Activated T-helper 2 cell treated with anti-CD3 and anti-CD28 coated beads, Interferon-gamma antibody, Interleukin-2, Interleukin-4, amounts not matched to agents 10 μg/mL and 5 μg/mL and 100 μg/mL, durations not matched to agents 14 hours and 24 hours and 36 hours (primary cell): ENCODE measurements around the gene C9. TPM values are rescaled to one million over a fixed set of nuclear protein-coding genes. Genes with fewer than 3 reads are reported as not detected.
"Not testable (repeated sequence)": the region's sequence is repeated elsewhere in the genome, so short reads cannot be mapped to it uniquely, and the experiment has no call there.

Source experiments
- DNase-seq: peaks from one replicate; pipeline ENCODE4 v3.0.0; 2021; ENCODE audit warnings: low spot score
- H3K27ac Mint-ChIP-seq: one replicate; pipeline ENCODE4 v1.8.0; 2021; ENCODE audit warnings: mixed read lengths
- H3K27me3 Mint-ChIP-seq: one replicate; pipeline ENCODE4 v1.8.0; 2021; ENCODE audit warnings: low read depth, mixed read lengths
- H3K36me3 Mint-ChIP-seq: one replicate; pipeline ENCODE4 v1.8.0; 2021; ENCODE audit warnings: low read depth, mixed read lengths
- H3K4me1 Mint-ChIP-seq: one replicate; pipeline ENCODE4 v1.8.0; 2021; ENCODE audit warnings: low read depth, mixed read lengths
- H3K4me3 Mint-ChIP-seq: one replicate; pipeline ENCODE4 v1.8.0; 2021; ENCODE audit warnings: low read depth, mild to moderate bottlenecking, moderate library complexity, mixed read lengths
- H3K9me3 Mint-ChIP-seq: one replicate; pipeline ENCODE4 v1.8.0; 2021; ENCODE audit warnings: mixed read lengths
- intact Hi-C: fragments of 100-400 bp; cut with micrococcal nuclease; formaldehyde crosslinking; loops from one replicate; pipeline ENCODE4 v1.15.1; 2023
- total RNA-seq: library from RNA; stranded (reverse); gene quantifications from 2 replicates; pipeline ENCODE4 v1.2.3, GENCODE V29; 2022

C9 gene
- total RNA-seq = not detected in 2 replicates

DNA sequence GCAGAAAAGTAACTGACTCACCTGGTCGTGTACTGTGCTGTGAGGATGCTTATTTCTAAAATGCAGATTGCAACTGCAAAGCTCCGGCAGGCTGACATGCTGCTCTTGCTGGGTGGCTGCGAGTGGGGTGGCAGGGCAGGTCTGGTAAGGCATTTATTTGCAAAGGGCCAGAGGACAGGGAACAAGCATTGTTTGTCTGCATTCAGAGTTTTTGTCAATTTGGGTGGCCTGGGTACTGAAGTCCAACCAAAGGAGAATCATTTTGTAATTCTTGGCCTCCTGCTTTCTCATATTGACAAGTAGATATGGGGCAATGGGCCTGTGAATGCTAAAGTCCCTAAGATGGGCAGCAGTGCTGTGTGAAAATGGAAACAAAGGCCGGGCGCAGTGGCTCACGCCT is at the start of gene C9:
TSS of gene C9 (minus strand) at position 129 of the 400 bp plus-strand sequence. CDS start at position 98, 31 bp downstream.
- DNase-seq = no peak
- no peaks in the 10 kb centered on the region for H3K36me3 Mint-ChIP-seq
- intact Hi-C loops = no loop called here
- H3K27ac Mint-ChIP-seq = no peak within 1 kb of the TSS
- peaks cover 1% of the 10 kb centered on the region for H3K27me3 Mint-ChIP-seq
- no peak within 1 kb of the TSS for H3K4me3 Mint-ChIP-seq
- no peaks in the 10 kb centered on the region for H3K9me3 Mint-ChIP-seq
- no peaks in the 10 kb centered on the region for H3K4me1 Mint-ChIP-seq

DNA sequence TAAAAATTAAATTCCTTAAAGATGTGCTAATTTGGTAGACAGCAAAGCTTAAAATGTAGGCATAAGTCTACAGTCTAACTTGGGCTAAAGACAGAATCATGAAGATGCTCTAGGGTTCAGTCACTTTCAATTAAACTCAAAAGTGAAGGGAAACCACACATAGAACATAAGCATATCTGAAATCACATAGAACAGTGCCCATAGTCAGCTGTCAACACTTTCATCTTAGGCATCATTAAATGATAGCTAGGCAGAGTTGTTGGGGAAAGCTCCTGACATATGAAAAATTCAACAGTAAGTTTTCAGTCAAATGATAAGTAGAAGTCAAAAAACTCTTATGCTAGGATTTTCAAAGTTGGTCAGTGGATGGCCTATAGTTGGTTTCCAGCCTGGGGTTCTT is 49.5 kb upstream of the C9 start:
- H3K27ac Mint-ChIP-seq = no peak overlapping the region
- peaks cover 29% of the 10 kb centered on the region for H3K27me3 Mint-ChIP-seq
- no peaks in the 10 kb centered on the region for H3K36me3 Mint-ChIP-seq
- intact Hi-C loops = no loop called here
- no peak for DNase-seq
- H3K9me3 Mint-ChIP-seq = no peaks in the 10 kb centered on the region
- no peaks in the 10 kb centered on the region for H3K4me1 Mint-ChIP-seq
- no peak overlapping the region for H3K4me3 Mint-ChIP-seq

DNA sequence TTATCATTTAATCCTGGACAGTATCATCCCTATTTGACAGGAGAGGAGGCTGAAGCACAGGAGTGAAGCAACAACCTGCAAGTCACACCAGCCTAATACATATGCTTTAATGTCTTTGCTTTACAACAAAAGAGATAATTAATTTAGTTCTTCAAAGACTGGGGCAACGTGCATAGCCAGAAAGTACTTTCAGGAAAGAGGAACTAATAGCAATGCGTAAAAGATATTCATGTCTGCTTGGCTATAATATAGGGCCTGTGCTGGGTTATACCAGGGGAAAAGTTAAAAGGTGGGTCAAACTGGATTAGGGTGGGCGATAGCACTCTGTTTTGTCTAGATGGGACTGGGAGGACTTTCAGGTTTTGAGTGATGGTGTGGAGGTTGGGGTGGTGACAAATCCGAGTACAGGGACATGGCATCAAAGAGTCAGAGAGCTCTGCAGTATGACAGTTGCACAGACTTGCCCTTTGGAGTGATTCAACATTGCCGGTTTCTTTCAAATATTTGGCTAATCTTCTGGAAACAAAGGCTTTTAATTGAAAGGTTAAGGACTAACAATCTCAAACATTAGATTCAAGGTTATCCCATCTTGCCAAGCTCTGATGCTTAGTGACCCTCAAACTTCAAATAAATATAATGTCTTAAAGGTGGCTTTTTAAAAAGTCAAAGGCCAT is 48.6 kb upstream of the C9 start:
- no peak for DNase-seq
- H3K36me3 Mint-ChIP-seq = no peaks in the 10 kb centered on the region
- H3K4me3 Mint-ChIP-seq = no peak overlapping the region
- peaks cover 29% of the 10 kb centered on the region for H3K27me3 Mint-ChIP-seq
- no peaks in the 10 kb centered on the region for H3K4me1 Mint-ChIP-seq
- no peaks in the 10 kb centered on the region for H3K9me3 Mint-ChIP-seq
- no peak overlapping the region for H3K27ac Mint-ChIP-seq
- intact Hi-C loops = no loop called here

DNA sequence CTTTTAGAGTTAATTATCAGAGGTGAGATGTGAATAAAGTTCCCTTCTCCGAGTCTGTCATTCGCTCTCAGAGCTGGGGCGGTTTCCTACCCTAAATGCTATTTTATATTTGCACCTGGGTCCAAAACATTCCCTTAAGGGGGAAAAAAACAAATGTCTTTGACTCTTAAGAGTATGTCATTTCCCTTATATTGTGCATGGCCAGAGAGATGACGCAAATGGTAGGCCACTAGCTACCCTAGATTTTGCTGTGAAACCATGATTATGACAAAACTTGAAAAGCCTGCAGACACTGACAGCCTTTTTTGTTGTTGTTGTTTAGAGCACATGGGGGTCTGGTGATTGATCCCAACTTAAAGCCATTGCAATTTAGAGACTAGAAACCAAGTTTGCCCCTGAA is 47.7 kb upstream of the C9 start:
- intact Hi-C loops = no loop called here
- H3K36me3 Mint-ChIP-seq = no peaks in the 10 kb centered on the region
- H3K9me3 Mint-ChIP-seq = no peaks in the 10 kb centered on the region
- H3K4me3 Mint-ChIP-seq = no peak overlapping the region
- peaks cover 29% of the 10 kb centered on the region for H3K27me3 Mint-ChIP-seq
- no peak for DNase-seq
- no peaks in the 10 kb centered on the region for H3K4me1 Mint-ChIP-seq
- H3K27ac Mint-ChIP-seq = no peak overlapping the region

DNA sequence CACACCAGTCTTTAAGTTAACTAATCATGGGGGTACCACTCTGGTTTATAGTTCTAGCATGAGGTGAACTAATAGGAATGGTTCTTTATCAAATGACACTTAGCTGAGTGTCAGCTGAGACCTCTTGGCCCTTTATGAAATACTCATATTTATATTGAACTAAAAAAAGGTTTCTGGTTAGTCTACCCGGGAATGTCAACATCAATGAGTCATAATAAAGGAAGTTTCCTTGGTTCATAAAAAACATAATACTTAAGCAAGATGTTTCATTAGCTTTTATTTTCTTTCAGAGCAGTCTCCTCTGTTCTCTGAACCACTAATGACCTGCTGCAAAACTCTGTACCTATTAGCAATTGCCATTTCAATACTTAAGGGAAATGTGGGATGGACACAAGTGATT is 46.8 kb upstream of the C9 start:
- Mint-ChIP-seq H3K9me3 (no peaks in the 10 kb centered on the region), H3K36me3 (no peaks in the 10 kb centered on the region), H3K4me3 (no peak overlapping the region), H3K27me3 (peaks cover 28% of the 10 kb centered on the region), H3K4me1 (no peaks in the 10 kb centered on the region), H3K27ac (no peak overlapping the region)
- no peak for DNase-seq
- intact Hi-C loops = no loop called here

DNA sequence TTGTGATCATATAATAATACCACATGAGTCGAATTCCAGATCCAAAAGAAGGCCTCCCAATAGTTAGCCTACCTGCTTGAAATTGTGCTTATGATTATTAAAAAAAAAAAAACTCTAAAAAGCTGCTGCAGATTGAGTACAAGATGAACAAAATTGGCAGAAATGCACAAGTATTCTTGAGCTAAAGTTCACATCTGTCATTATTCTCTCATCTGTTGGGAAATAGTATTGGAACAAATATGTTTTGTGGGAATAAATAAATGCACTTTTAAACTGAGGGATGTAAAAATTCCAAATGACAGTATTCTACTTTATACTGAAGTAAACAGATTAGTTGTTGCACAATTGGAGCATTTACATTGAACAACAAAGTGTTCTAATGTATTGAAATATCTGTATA is 44.7 kb upstream of the C9 start:
- Mint-ChIP-seq H3K36me3 (no peaks in the 10 kb centered on the region), H3K4me3 (no peak overlapping the region), H3K27ac (no peak overlapping the region), H3K4me1 (no peaks in the 10 kb centered on the region), H3K27me3 (peaks cover 23% of the 10 kb centered on the region), H3K9me3 (no peaks in the 10 kb centered on the region)
- intact Hi-C loops = no loop called here
- DNase-seq = no peak

DNA sequence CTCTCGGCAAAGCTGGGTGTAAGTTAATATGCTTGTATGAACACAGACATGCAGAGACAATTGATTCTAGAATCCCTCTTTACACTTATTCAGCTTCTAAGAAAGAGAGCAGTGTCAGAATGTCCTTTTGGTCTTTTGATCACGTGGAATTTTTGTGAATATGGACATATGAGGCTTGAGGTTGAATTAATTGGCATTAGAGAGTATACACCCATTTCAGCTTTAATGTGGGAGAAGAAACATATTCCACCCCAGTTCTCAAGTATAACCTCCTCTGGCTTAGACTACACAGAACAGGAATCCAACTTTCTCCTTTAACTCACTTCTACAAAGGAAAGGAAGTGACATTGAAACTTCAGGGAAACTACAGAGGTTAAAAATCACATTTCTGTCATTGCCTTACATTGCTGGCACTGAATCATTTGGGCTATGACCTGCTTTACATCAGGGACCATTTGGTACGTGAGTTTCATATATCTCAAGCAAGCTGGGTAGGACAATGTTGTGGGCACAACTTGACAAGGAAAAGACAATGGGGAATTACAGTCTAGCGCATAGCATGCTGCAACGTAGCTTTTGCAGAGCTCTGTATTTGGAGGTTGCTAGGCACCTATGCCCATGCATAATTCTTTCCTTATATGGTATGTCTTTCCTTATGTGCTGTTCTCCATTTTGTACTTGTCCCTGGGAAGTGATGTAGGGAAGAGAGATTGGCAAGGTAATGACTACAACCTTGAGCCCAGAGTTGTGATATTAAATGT is 41.0 kb upstream of the C9 start:
- no peaks in the 10 kb centered on the region for H3K4me1 Mint-ChIP-seq
- no peaks in the 10 kb centered on the region for H3K36me3 Mint-ChIP-seq
- no peaks in the 10 kb centered on the region for H3K9me3 Mint-ChIP-seq
- no peak for DNase-seq
- intact Hi-C loops = no loop called here
- peaks cover 9% of the 10 kb centered on the region for H3K27me3 Mint-ChIP-seq
- H3K4me3 Mint-ChIP-seq = no peak overlapping the region
- H3K27ac Mint-ChIP-seq = no peak overlapping the region

DNA sequence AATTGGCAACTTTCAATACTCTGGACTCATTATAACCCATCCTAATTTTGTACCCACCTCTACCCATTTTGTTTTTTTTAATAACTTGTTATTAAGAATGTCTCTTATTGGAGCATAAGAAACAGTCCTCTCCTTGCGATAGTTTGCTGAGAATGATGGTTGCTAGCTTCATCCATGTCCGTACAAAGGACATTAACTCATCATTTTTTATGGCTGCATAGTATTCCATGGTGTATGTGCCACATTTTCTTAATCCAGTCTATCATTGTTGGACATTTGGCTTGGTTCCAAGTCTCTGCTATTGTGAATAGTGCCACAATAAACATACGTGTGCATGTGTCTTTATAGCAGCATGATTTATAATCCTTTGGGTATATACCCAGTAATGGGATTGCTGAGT is 39.5 kb upstream of the C9 start:
- H3K27me3 Mint-ChIP-seq, H3K4me3 Mint-ChIP-seq, H3K27ac Mint-ChIP-seq, intact Hi-C loops, H3K4me1 Mint-ChIP-seq, H3K9me3 Mint-ChIP-seq, DNase-seq, H3K36me3 Mint-ChIP-seq: not testable (repeated sequence)

DNA sequence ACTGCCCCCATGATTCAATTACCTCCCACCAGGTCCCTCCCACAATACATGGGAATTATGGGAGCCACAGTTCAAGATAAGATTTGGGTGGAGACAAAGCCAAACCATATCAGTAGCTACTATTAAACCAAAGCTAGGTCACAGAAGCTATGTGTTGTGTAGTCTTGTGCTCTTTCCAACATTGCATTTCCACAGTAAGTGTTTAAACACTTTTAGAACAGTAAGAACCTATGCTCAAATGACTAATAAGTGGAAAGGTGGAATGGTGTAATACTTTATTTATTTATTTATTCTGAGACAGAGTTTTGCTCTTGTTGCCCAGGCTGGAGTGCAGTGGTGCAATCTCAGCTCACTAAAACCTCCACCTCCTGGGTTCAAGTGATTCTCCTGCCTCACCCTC is 37.8 kb upstream of the C9 start:
- H3K27ac Mint-ChIP-seq, H3K9me3 Mint-ChIP-seq, DNase-seq, H3K4me1 Mint-ChIP-seq, intact Hi-C loops, H3K36me3 Mint-ChIP-seq, H3K4me3 Mint-ChIP-seq, H3K27me3 Mint-ChIP-seq: not testable (repeated sequence)

DNA sequence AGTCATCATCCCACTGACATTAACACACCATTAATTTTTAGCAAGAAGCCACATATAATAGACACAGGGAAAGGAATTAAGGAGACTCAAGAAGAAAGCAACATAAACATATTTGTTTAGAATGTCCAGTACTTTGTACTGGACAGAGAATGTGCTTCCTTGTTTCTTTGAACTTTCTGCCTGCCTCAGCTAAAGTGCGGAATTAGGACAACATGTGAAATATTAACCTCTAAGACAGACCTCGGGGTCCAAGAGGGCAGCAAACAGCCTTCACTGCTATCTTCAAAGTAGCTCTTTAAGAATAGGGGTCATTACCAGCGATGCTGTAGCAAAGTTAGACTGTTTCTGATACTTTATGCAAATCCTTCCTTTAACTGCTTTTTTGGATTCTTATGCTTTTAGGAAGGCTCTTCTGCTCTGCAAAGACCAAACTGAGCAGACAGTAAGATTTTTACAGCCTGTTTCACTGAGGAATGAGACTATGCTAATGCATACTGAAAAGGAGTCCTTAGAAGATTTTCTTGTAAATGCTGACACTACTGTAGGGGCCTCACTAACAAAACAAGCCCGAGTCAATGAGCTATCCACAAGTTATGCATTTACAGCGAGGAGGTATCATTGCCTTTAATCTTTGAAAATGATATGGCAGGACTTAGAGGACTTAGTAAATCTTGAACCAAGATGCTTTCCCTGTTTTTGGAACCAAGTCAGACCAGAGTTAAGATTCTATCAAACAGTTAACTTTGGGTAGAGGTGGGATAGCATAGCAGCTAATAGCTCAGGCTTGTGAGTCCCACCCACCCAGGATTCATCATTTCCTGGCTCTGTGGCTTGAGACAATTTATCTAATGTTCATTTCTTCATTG is 36.7 kb upstream of the C9 start:
- no peak for DNase-seq
- Mint-ChIP-seq H3K9me3 (no peaks in the 10 kb centered on the region), H3K4me3 (no peak overlapping the region), H3K27ac (no peak overlapping the region), H3K4me1 (no peaks in the 10 kb centered on the region), H3K27me3 (no peaks in the 10 kb centered on the region), H3K36me3 (no peaks in the 10 kb centered on the region)
- intact Hi-C loops = no loop called here

DNA sequence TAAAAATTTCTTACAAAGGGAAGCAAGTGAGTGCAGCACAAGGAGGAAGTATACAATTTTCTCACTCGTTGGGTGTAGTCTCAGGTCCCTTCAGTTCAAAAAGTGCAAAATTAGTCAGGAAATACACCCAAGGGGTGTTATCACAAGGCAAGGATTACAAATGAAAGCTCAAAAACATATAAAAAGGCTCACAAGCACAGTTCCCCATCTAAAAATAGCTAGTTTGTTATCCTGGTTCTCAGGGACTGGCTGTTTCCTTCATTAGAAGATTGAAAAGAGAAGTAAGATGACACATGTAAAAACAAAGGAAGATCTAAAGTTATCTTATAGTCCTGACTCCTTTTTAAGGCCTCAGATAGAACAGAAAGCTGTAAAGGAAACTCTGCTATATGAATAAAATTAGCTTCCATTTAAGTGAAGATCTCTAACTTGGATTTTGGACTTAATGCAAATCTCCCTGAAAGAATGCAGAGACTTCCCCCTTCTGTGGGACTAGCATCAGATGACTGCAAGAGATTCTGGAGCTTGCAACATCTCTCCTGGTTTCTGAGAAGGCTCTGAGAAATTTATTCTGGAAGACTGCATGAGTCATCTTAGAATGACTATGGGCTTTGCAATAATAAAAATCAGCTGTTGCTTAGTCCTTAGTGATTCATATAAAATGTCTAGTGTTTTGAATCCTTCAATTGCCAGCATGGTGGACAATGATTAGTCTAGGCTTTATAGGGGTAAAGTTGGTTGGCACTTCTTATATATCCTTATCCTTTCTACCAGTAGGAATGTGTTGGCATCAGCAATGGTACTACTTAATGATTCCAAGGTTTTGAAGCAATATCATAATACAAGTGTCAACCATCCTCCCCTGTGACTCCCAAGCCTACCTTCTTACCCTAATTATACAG is 35.1 kb upstream of the C9 start:
- no peak for DNase-seq
- no peak overlapping the region for H3K27ac Mint-ChIP-seq
- H3K27me3 Mint-ChIP-seq = no peaks in the 10 kb centered on the region
- no peaks in the 10 kb centered on the region for H3K9me3 Mint-ChIP-seq
- intact Hi-C loops = no loop called here
- H3K36me3 Mint-ChIP-seq = no peaks in the 10 kb centered on the region
- no peaks in the 10 kb centered on the region for H3K4me1 Mint-ChIP-seq
- no peak overlapping the region for H3K4me3 Mint-ChIP-seq

DNA sequence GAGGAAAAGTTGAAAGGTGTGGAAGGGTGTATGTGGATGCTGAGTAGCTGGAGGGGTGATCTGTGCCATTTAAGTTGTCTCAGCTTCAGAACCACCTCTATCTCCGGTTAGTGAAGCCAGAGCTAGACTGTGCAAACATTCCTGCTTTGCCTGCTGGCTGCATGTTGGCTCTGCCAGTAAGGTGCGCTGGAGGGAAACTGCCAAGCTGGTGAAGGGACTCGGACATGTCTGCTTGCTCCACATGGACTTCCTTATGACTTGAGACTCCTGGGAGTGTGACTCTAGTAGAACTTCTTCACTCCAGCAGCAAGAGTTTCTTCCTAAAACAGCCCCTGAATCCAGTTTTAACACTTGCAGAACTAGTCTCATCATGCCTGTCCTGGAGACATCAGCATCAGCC is 32.5 kb upstream of the C9 start:
- H3K9me3 Mint-ChIP-seq = no peaks in the 10 kb centered on the region
- no peak for DNase-seq
- no peak overlapping the region for H3K27ac Mint-ChIP-seq
- H3K27me3 Mint-ChIP-seq = peaks cover 2% of the 10 kb centered on the region
- intact Hi-C loops = no loop called here
- H3K4me1 Mint-ChIP-seq = no peaks in the 10 kb centered on the region
- H3K36me3 Mint-ChIP-seq = no peaks in the 10 kb centered on the region
- no peak overlapping the region for H3K4me3 Mint-ChIP-seq
